K562 (cell line): ENCODE measurements around the gene ADM2. TPM values are rescaled to one million over a fixed set of nuclear protein-coding genes. Genes with fewer than 3 reads are reported as not detected.
A peak's percentile ranks its signal among the peaks of the same experiment; 100 is the strongest.

Source experiments
- ATAC-seq: fragments of 200-7000 bp; cut with Tn5 transposase; 3 replicates; pipeline ENCODE4 v1.9.1; 2020; ENCODE audit warnings: moderate library complexity
- BruUV-seq: library from RNA; stranded (reverse); fragments of 400-500 nt; replicated peaks from 2 replicates; lab custom pipeline; 2021; lab: Mats Ljungman, UMichigan
- CTCF ChIA-PET: fragments of 300-600 bp; formaldehyde crosslinking; extraction: SDS; loops from one replicate; lab custom pipeline; 2021; ENCODE audit warnings: low intra/inter-chr PET ratio; lab: Yijun Ruan, JAX
- POLR2A ChIA-PET: fragments of 300-600, 350-650 bp; sonication (Branson Sonifier 250); formaldehyde crosslinking; extraction: SDS; loops from one replicate; lab custom pipeline; 2021; ENCODE audit warnings: antibody characterized with exemption, inconsistent platforms; lab: Yijun Ruan, JAX
- DNase-seq, 4 experiments: peaks; one replicate each; pipeline versions ENCODE4 v3.0.0 to v3.0.0-alpha.2; 2011 to 2018; ENCODE audit warnings: low spot score in 3 of 4, mixed read lengths in 3 of 4; ENCODE audit errors: extremely low read depth in 1 of 4
- FAIRE-seq: peaks from 2 replicates; lab custom pipeline; 2011; peaks lifted over from hg19 to GRCh38; lab: Jason Lieb, UNC
- H2AFZ ChIP-seq: 2 replicates; pipeline ENCODE4 v1.6.0; 2011; ENCODE audit warnings: low read depth, low read length, control low read depth, inconsistent platforms
- H3K27ac ChIP-seq: fragments of 200-600 bp; 3 replicates; pipeline ENCODE4 v1.8.0; 2011; ENCODE audit warnings: low read depth, mild to moderate bottlenecking, control low read depth, inconsistent platforms, low read length, moderate library complexity, mixed read lengths; ENCODE audit errors: extremely low read depth
- H3K27me3 ChIP-seq, 2 experiments: fragments of 300-600 bp in 1 of 2; 2 replicates in 1 of 2; 3 replicates in 1 of 2; pipeline versions ENCODE4 v1.6.0 to v1.8.0; 2011; ENCODE audit warnings: inconsistent platforms in 2 of 2, low read length in 2 of 2, mild to moderate bottlenecking in 1 of 2, mixed read lengths in 1 of 2, moderate library complexity in 1 of 2; ENCODE audit not compliant: control insufficient read depth in 2 of 2, insufficient read depth in 2 of 2
- H3K36me3 ChIP-seq: fragments of 300-600 bp; 3 replicates; pipeline ENCODE4 v1.8.0; 2011; ENCODE audit warnings: mild to moderate bottlenecking, low read length, inconsistent platforms; ENCODE audit not compliant: control insufficient read depth, insufficient read depth
- H3K4me1 ChIP-seq, 2 experiments: fragments of 200-600 bp in 1 of 2; replicated peaks in 1 of 2; 2 replicates in 1 of 2; 3 replicates in 1 of 2; pipeline versions ENCODE4 v1.5.1 to v1.8.0; 2011; ENCODE audit warnings: inconsistent platforms in 2 of 2, low read length in 2 of 2, mild to moderate bottlenecking in 1 of 2, mixed read lengths in 1 of 2, moderate library complexity in 1 of 2; ENCODE audit not compliant: control insufficient read depth in 2 of 2, insufficient read depth in 2 of 2
- H3K4me2 ChIP-seq: 2 replicates; pipeline ENCODE4 v1.6.1; 2011; ENCODE audit warnings: low read length, control low read depth, inconsistent platforms, mixed read lengths; ENCODE audit not compliant: insufficient read depth
- H3K4me3 ChIP-seq: fragments of 200-600 bp; sonication (generic), shearing (Covaris generic); 2 replicates; pipeline ENCODE4 v1.5.1; 2016; ENCODE audit warnings: control low read depth, inconsistent platforms
- H3K79me2 ChIP-seq: fragments of 200-600 bp; 3 replicates; pipeline ENCODE4 v1.8.0; 2011; ENCODE audit warnings: low read length, inconsistent platforms; ENCODE audit not compliant: control insufficient read depth, insufficient read depth
- H3K9ac ChIP-seq, 2 experiments: 2 replicates each; pipeline versions ENCODE4 v1.6.0 to v1.6.1; 2011; ENCODE audit warnings: low read depth in 2 of 2, low read length in 2 of 2, control low read depth in 1 of 2, inconsistent platforms in 1 of 2, mild to moderate bottlenecking in 1 of 2, mixed read lengths in 1 of 2; ENCODE audit not compliant: insufficient read depth in 1 of 2
- H3K9me1 ChIP-seq: one replicate; pipeline ENCODE4 v1.6.0; 2011; ENCODE audit warnings: inconsistent platforms, mild to moderate bottlenecking, low read length, moderate library complexity; ENCODE audit not compliant: control insufficient read depth, insufficient read depth
- H3K9me3 ChIP-seq: replicated peaks from 2 replicates; pipeline ENCODE4 v1.5.1; 2011; ENCODE audit warnings: low read depth, low read length, inconsistent platforms; ENCODE audit not compliant: control insufficient read depth, insufficient read depth
- H4K20me1 ChIP-seq: replicated peaks from 2 replicates; pipeline ENCODE4 v1.6.1; 2011; ENCODE audit warnings: low read length, inconsistent platforms, mixed read lengths; ENCODE audit not compliant: control insufficient read depth, insufficient read depth
- CHD1 ChIP-seq: fragments of 200-600 bp; sonication (generic); IDR thresholded peaks from one replicate; pipeline ENCODE4 v1.6.1; 2012; ENCODE audit warnings: mild to moderate bottlenecking, moderate library complexity, low read length, inconsistent platforms
- FOSL1 ChIP-seq: fragments of 200-800 bp; sonication (Bioruptor generic); conservative IDR thresholded peaks from 2 replicates; pipeline ENCODE4 v1.6.1; 2016; ENCODE audit warnings: missing genetic modification characterization, missing compliant biosample characterization
- HOXB6 ChIP-seq: fragments of 250-450 bp; sonication (Bioruptor Pico); IDR thresholded peaks from 2 replicates; pipeline ENCODE4 v1.5.1; 2022; ENCODE audit warnings: mild to moderate bottlenecking, borderline replicate concordance
- MAZ ChIP-seq, 2 experiments: fragments of 450-650 bp in 1 of 2; sonication (generic) in 1 of 2; formaldehyde crosslinking; IDR thresholded peaks in 1 of 2; conservative IDR thresholded peaks in 1 of 2; 2 replicates each; pipeline versions ENCODE4 v1.4.0 to v1.5.0; 2020; ENCODE audit warnings: mild to moderate bottlenecking in 1 of 2, missing genetic modification reagents in 1 of 2
- NCOA6 ChIP-seq: fragments of 450-650 bp; IDR thresholded peaks from 2 replicates; pipeline ENCODE4 v1.6.1; 2017; ENCODE audit warnings: mild to moderate bottlenecking
- TBL1XR1 ChIP-seq, 2 experiments: IDR thresholded peaks; 2 replicates each; pipeline ENCODE4 v1.6.1; 2012; ENCODE audit warnings: improper control_type of control experiment in 2 of 2, low read length in 2 of 2, mild to moderate bottlenecking in 1 of 2
- ZNF592 ChIP-seq: fragments of 450-650 bp; IDR thresholded peaks from 2 replicates; pipeline ENCODE4 v1.6.1; 2017; ENCODE audit warnings: antibody characterized with exemption, mild to moderate bottlenecking
- WGBS: fragments of 100-300 bp; shearing (Covaris generic); methylation state at CpG from one replicate; pipeline ENCODE4 v1.1.6; 2016; ENCODE audit warnings: low coverage, mixed read lengths; ENCODE audit not compliant: insufficient coverage; ENCODE audit errors: missing lambda C conversion rate; 5-methylcytosine and 5-hydroxymethylcytosine counted together
- in situ Hi-C: fragments of 300-500 bp; cut with MboI; formaldehyde crosslinking; loops from 4 replicates; pipeline ENCODE4 v1.15.0; 2018; ENCODE audit warnings: inconsistent platforms, mixed read lengths
- intact Hi-C: fragments of 100-400 bp; cut with micrococcal nuclease; formaldehyde crosslinking; loops from 2 replicates; pipeline ENCODE4 v1.14.2; 2022
- polyA plus RNA-seq, 8 experiments: library from polyadenylated mRNA; depleted of rRNA in 4 of 8; stranded (reverse) in 5 of 8; unstranded in 3 of 8; fragments of >200 nt; fragmentation: Nextera tagmentation in 2 of 8; fragmentation: Illumina TruSeq in 1 of 8; extraction: Ambion mirVana in 2 of 8; extraction: Trizol in 1 of 8; gene quantifications; 2 replicates each; pipeline versions ENCODE4 v1.2.1 to v1.2.3, GENCODE V29; 2011 to 2014; ENCODE audit warnings: inconsistent platforms in 1 of 8, missing spikeins in 1 of 8
- total RNA-seq, 7 experiments: library from RNA; depleted of rRNA in 6 of 7; stranded (reverse); fragments of >200 nt in 6 of 7; fragmentation: Illumina TruSeq in 2 of 7; extraction: Trizol in 2 of 7; gene quantifications; 2 replicates each; pipeline versions ENCODE4 v1.2.1 to v1.2.3, GENCODE V29; 2011 to 2021; ENCODE audit warnings: low replicate concordance in 1 of 7

ADM2 gene
- total and polyA plus RNA-seq, 9 of the 15 experiments (the other 6 are each of a cell fraction or from before 2014, with no cell fraction given), result 0.11 to 5.1 (median 0.38) TPM

- Histone ChIP-seq H3K9ac (peak overlapping the region; percentile 85 to 96), H3K4me3 (peak overlapping the region; percentile 87), H3K79me2 (peaks cover 38% of the 10 kb centered on the region), H3K27ac (peak overlapping the region; percentile 74), H3K4me1 (peaks cover 0 to 27% of the 10 kb centered on the region in 2 experiments; a peak in 3 of 5 replicates), H3K27me3 (no peaks in the 10 kb centered on the region), H3K36me3 (peaks cover 29% of the 10 kb centered on the region; the same call in 1 of the 3 replicates), H3K9me1 (no peaks in the 10 kb centered on the region), H3K9me3 (no peaks in the 10 kb centered on the region), H4K20me1 (no peaks in the 10 kb centered on the region), H3K4me2 (peak overlapping the region; percentile 91), H2AFZ (peak overlapping the region; percentile 93)
- DNase-seq (peak in 3 of 4 experiments; percentile 21 to 23 (median 21)), ATAC-seq (peak; percentile 36), FAIRE-seq (no peak)
- POLR2A ChIA-PET, result interaction anchor here (0.6 to 5.7 kb wide), 3 partner anchors 10 to 317 kb away, joined by 3 to 65 read pairs (median 4); partner anchors contain the start of gene SCO2
- CTCF ChIA-PET, result no interaction called here
- in situ Hi-C loops (no loop called here), intact Hi-C loops (no loop called here)
- WGBS, result 22% methylated on average over 6 of the region's 21 CpGs
- BruUV-seq, result TSS peak; percentile 75
- no peak for TF ChIP-seq HOXB6 (CRISPR knock-in tag)
- no peak for TF ChIP-seq NCOA6
- TF ChIP-seq ZNF592, result no peak
- TF ChIP-seq FOSL1 (tag), result no peak
- no peak for TF ChIP-seq TBL1XR1 (IDR thresholded peaks at IDR 0.05; ENCODE audit: low read length in 2 of 2)
- TF ChIP-seq MAZ (CRISPR knock-in tag; conservative IDR thresholded peaks at IDR 0.05 in 1 of 2, IDR thresholded peaks at IDR 0.05 in 1 of 2), result 0 out of 4 replicates have a peak, but pooled peaks of 1 of the 2 experiments have one; percentile 13
- TF ChIP-seq CHD1, result peak; percentile 49
These were observed 25.5 kb downstream of the ADM2 start for GRCh38 chr22:50506611-50507420.
